Measurements from ENCODE around the gene IL1RN.

- no peak for TF ChIP-seq CERS6 (CRISPR knock-in tag; IDR thresholded peaks at IDR 0.05)
- TF ChIP-seq ZFY (CRISPR knock-in tag; IDR thresholded peaks at IDR 0.05), result no peak
- no peak for TF ChIP-seq ZNF317 (CRISPR knock-in tag; IDR thresholded peaks at IDR 0.05)
- TF ChIP-seq KMT2B (CRISPR knock-in tag; IDR thresholded peaks at IDR 0.05), result no peak
- no peak for TF ChIP-seq ZBTB43 (CRISPR knock-in tag; conservative IDR thresholded peaks at IDR 0.05)
- TF ChIP-seq ZNF331 (CRISPR knock-in tag; IDR thresholded peaks at IDR 0.05), result no peak
- no peak for TF ChIP-seq RAD51 (IDR thresholded peaks at IDR 0.05; ENCODE audit: borderline replicate concordance)
Measured at GRCh38 chr2:113181258-113182051, 54.1 kb downstream of the IL1RN start.
